ENCODE measurements around the gene TMIGD1.
A peak's percentile ranks its signal among the peaks of the same experiment; 100 is the strongest.
"Not testable (repeated sequence)": the region's sequence is repeated elsewhere in the genome, so short reads cannot be mapped to it uniquely, and the experiment has no call there.

TMIGD1 gene

DNA sequence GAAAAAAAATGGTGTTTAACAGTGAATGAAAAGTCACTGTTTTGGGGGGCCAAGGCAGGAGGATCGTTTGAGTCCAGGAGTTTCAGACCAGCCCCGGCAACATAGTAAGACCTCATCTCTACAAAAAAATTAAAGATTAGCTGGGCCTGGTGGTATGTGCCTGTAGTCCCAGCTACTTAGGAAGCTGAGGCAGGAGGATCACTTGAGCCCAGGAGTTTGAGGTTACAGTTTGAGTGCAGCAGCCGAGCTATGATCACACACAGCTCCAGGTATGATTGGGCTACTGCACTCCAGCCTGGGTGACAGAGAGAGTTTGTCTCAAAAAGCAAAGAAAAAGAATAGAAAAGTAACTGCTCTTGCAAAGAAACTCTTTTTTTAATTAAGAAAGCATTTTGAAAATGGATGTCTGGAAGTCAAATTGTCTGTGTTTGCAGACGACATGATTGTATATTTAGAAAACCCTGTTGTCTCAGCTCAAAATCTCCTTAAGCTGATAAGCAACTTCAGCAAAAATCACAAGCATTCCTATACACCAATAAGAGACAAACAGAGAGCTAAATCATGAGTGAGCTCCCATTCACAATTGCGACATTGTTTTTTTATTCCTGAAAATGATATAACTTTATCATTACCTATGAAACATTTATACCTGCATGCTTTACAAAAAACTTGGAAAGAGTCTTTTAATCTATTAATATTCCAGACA, 24.4 kb upstream of the TMIGD1 start:
- DNase-seq, result no peak

DNA sequence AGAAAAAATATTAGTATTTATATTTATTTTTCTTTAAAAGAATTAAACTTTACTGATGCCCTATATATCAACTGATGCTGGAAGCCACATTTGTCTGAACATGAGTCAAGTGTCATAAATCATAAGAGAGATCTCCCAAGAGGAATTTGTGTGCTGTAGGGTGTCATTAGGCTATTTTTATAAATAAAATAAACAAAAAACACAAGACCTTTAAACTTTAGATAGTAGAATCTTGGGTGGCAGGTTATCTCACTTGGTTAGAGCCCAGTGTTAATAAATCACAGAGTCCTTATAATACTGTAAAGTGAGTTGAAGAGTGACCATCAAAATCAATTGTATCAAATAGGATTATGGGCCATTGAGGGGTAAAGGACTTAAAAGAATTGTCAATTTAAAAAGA, 23.6 kb upstream of the TMIGD1 start:
- DNase-seq, result no peak

GRCh38 chr17:30354701-30355100, 20.8 kb upstream of the TMIGD1 start:
- DNase-seq, result no peak

GRCh38 chr17:30352240-30352814, 18.5 kb upstream of the TMIGD1 start:
- peak; percentile 83 for DNase-seq

GRCh38 chr17:30351735-30352134, 17.9 kb upstream of the TMIGD1 start:
- DNase-seq, result no peak

GRCh38 chr17:30351263-30351662, 17.4 kb upstream of the TMIGD1 start:
- DNase-seq, result not testable (repeated sequence)

DNA sequence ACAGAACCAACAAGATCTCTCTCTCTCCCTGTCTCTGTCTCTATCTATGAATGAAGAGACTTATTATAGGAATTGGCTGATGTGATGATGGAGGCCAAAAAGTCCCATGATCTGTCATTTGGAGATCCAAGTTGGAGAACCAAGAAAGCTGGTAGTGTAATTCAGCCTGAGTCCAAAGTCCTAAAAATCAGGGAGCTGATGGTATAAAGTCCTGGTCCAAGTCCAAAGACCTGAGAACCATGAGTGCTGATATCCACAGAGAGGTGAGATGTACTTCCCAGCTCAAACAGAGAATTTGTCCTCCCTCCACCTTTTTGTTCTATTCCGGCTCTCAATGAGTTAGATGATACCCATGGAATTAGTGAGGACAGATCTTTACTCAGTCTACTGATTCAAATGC, 15.4 kb upstream of the TMIGD1 start:
- no peak for DNase-seq

DNA sequence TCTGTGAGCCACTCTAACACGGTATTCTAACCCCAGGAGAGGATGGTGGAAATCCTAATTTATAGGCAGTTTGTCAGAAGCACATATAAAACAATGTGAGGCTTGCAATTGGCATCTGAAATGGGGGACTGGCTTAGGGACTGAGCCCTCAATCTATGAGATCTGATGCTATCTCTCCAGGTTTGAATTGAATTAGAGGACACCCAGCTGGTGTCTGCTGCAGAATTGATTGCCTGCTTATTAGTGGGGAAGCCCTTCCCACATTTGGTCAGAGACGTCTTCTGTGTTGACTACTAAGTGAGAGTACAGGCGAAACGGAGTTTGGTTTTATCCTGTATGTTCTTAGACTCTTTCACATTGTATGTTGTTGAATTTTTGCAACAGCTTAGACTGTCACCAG, 13.6 kb upstream of the TMIGD1 start:
- DNase-seq, result no peak

GRCh38 chr17:30346221-30346795, 12.5 kb upstream of the TMIGD1 start:
- no peak for DNase-seq

GRCh38 chr17:30345527-30346075, 11.7 kb upstream of the TMIGD1 start:
- no peak for DNase-seq

DNA sequence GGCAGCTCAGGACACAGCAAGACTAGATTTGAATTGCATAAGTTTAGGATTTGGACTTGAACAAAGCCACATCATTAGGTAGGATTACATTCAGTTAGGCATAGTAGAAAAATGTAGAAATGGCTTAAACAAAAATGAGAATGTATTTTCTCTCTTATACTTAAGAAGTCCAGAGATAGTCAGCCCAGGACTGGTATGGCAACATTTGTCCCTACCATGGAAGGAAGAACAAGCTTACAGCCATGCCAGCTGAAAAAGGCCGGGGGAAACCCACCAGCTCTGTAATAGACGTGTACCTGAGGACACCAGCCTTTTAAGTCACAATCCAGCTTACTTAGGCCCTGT, 11.2 kb upstream of the TMIGD1 start:
- DNase-seq, result no peak

DNA sequence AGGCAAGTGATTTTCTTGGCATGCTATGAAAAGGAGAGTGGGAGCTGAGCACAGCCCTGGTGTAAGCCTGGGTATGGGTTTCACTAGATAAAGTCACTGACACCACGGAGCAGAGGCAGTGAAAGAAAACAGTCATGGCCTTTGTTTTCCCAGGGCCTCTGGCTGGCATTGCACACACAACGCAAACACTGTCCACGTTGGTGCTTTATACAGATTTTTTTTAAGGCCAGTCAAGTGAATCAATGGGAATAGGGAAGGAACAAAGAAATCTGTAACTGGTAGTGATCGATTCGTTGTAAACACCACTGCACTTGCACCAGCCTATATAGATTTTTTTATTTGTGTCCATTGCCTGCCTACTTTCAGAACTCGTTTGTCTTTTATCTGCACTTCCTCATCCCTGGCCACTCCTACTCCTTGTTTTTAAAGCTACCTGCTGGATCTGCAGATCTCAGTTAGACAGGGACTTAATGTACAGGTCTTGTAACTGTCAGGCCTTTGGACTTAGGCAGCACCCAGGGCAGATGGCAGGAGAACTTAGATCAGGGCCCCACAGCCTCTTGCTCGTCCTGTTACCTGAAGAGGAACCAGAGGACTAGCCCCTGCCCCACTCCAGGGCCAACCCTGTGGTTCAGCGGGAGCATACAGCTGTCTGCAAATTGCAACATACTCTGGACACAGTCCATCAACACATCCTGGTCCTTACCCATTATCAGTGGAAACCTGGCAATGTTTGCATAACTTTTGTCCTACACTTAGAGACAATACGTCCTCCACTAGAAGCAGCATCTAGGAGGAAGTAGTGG, 10.6 kb upstream of the TMIGD1 start:
- no peak for DNase-seq

- no peak for DNase-seq
These were observed 9.9 kb upstream of the TMIGD1 start for GRCh38 chr17:30343796-30344195.

DNA sequence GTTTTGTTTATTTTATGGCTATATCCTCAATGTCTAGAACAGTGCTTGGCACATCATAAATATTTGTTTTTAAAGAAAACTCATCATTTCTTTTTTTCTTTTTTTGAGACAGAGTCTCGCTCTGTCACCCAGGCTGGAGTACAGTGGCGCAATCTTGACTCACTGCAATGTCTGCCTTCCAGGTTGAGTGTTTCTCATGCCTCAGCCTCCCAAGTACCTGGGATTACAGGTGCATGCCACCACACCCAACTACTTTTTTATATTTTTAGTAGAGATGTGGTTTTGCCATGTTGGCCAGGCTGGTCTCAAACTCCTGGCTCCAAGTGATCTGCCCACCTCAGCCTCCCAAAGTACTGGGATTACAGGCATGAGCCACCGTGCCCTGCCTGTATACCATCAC, 9.4 kb upstream of the TMIGD1 start:
- not testable (repeated sequence) for DNase-seq

- DNase-seq, result no peak
These were observed 7.9 kb upstream of the TMIGD1 start for GRCh38 chr17:30341703-30342249.

DNA sequence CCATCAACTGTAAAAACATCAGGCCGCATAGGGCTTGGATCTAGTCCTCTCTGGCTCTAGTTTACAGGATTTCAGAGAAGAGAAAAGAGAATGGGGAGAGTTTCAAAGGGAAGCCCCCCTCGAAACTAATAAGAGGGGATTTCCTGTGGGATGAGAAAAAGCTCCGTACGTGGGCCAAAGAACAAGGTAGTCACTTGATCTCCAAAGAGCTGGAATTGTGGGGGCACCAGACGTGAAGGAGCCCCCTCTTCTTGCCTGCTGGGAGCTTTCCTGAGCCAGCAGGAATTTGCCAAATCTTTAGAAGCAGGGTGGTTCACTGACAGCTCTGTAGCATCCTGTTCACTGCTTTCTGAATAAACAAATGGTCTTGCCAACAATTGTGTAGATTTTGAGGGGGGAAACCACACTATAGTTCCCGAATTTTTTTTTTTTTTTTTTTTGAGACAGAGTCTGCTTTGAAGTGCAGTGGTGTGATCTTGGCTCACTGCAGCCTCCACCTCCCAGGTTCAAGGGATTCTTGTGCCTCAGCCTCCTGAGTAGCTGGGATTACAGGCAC, 7.0 kb upstream of the TMIGD1 start:
- no peak for DNase-seq

- DNase-seq, result no peak
These were observed 5.2 kb upstream of the TMIGD1 start for GRCh38 chr17:30339086-30339485.

DNA sequence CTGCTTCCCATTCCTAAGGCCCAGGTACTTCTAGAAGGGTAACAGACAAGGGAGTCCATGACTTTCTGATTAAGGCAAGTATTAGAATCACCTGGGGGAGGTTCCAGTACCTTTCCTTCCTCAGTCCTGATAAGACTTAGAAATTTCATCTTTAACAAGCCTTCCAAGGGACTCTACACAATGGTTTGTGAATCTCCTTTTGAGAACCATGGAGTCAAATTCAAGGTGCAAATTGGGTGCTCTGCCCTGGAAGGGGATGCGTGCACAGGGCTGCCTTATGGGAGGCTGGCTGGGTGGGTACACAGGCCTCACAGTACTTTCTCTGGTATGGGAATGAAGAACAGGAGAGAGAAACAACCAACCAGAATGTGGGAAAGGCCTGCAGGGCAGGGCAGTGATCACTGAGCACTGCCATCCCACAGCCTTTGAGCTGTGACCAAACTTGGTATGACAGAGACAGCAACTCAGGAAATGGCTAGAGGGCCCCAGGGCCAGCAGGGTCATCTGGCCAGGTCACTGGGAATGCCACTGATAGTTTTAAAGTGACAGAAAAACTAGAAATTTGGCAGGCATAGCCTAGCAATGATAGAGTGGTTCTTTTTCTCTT, 3.6 kb upstream of the TMIGD1 start:
- DNase-seq, result no peak

GRCh38 chr17:30336369-30337171, 2.7 kb upstream of the TMIGD1 start:
- peak; percentile 36 for DNase-seq

- DNase-seq, result no peak
These were observed 564 bp upstream of the TMIGD1 start for GRCh38 chr17:30334421-30334820.

GRCh38 chr17:30332057-30332542, 1.8 kb downstream of the TMIGD1 start:
- no peak for DNase-seq

All from NK-92 treated with Interleukin-12 subunit alpha and Interleukin-12 subunit beta, amount 100 ng/mL, for 24 hours (cell line).